H1 (cell line): ENCODE results near the gene AMZ1. TPM values are rescaled to one million over a fixed set of nuclear protein-coding genes. Genes with fewer than 3 reads are reported as not detected.

ENCODE experiments used
- CTCF ChIA-PET: fragments of 300-600 bp; sonication (Branson Sonifier 250); formaldehyde crosslinking; loops from one replicate; lab custom pipeline; 2021; ENCODE audit not compliant: partially characterized antibody; lab: Charles Lee
- POLR2A ChIA-PET: fragments of 300-600 bp; sonication (Branson Sonifier 250); formaldehyde crosslinking; loops from one replicate; lab custom pipeline; 2021; ENCODE audit warnings: inconsistent platforms; ENCODE audit not compliant: partially characterized antibody; lab: Charles Lee
- DNase-seq, 2 experiments: peaks; one replicate each; pipeline versions ENCODE4 v3.0.0 to v3.0.0-alpha.2; 2010 to 2022; ENCODE audit warnings: low spot score in 2 of 2, low read depth in 1 of 2, mixed read lengths in 1 of 2
- FAIRE-seq: peaks from 2 replicates; lab custom pipeline; 2011; peaks lifted over from hg19 to GRCh38; lab: Jason Lieb, UNC
- H2AFZ ChIP-seq: 2 replicates; pipeline ENCODE4 v1.8.1; 2012; ENCODE audit warnings: low read length, inconsistent platforms
- H2AK5ac ChIP-seq: 2 replicates; pipeline ENCODE4 v1.6.1; 2013; ENCODE audit warnings: low read depth, low read length
- H2BK120ac ChIP-seq: replicated peaks from 2 replicates; pipeline ENCODE3; 2013; ENCODE audit warnings: low read depth, low read length, inconsistent platforms
- H2BK12ac ChIP-seq: 2 replicates; pipeline ENCODE4 v1.6.1; 2013; ENCODE audit warnings: low read depth, low read length
- H2BK15ac ChIP-seq: 2 replicates; pipeline ENCODE4 v1.6.1; 2013; ENCODE audit warnings: low read length
- H2BK20ac ChIP-seq: 2 replicates; pipeline ENCODE4 v1.6.1; 2013; ENCODE audit warnings: low read length
- H2BK5ac ChIP-seq: 2 replicates; pipeline ENCODE4 v1.6.1; 2013; ENCODE audit warnings: low read depth, low read length
- H3K14ac ChIP-seq: 2 replicates; pipeline ENCODE4 v1.6.1; 2013; ENCODE audit warnings: inconsistent platforms; ENCODE audit not compliant: insufficient read length
- H3K18ac ChIP-seq: 2 replicates; pipeline ENCODE4 v1.6.1; 2013; ENCODE audit warnings: low read length; ENCODE audit errors: extremely low read depth
- H3K23ac ChIP-seq: 2 replicates; pipeline ENCODE4 v1.6.1; 2013; ENCODE audit warnings: inconsistent platforms; ENCODE audit not compliant: insufficient read length
- H3K23me2 ChIP-seq: 2 replicates; pipeline ENCODE4 v1.6.1; 2013; ENCODE audit warnings: low read depth, low read length
- H3K27ac ChIP-seq: 2 replicates; pipeline ENCODE4 v1.6.1; 2011; ENCODE audit warnings: low read depth, low read length, inconsistent platforms
- H3K27me3 ChIP-seq, 4 experiments: replicated peaks in 1 of 4; 1 replicate in 1 of 4; 2 replicates in 3 of 4; pipeline versions ENCODE4 v1.6.1 to v1.8.1; 2011 to 2013; ENCODE audit warnings: low read length in 3 of 4, mild to moderate bottlenecking in 3 of 4, inconsistent platforms in 2 of 4, mixed read lengths in 2 of 4, moderate library complexity in 1 of 4; ENCODE audit not compliant: control insufficient read depth in 3 of 4, insufficient read depth in 3 of 4; ENCODE audit errors: extremely low read depth in 1 of 4
- H3K36me3 ChIP-seq, 4 experiments: 2 replicates each; pipeline versions ENCODE4 v1.6.1 to v1.8.1; 2011 to 2013; ENCODE audit warnings: mild to moderate bottlenecking in 4 of 4, low read length in 3 of 4, moderate library complexity in 2 of 4, control low read depth in 1 of 4, inconsistent platforms in 1 of 4; ENCODE audit not compliant: insufficient read depth in 4 of 4, control insufficient read depth in 2 of 4
- H3K4ac ChIP-seq: replicated peaks from 2 replicates; pipeline ENCODE3; 2013; ENCODE audit warnings: low read length, low read depth, mixed read lengths, inconsistent platforms; ENCODE audit not compliant: insufficient read length
- H3K4me1 ChIP-seq, 4 experiments: replicated peaks in 1 of 4; 1 replicate in 1 of 4; 2 replicates in 3 of 4; pipeline versions ENCODE4 v1.6.1 to v1.8.1; 2011 to 2013; ENCODE audit warnings: low read length in 3 of 4, inconsistent platforms in 2 of 4, mixed read lengths in 1 of 4; ENCODE audit not compliant: insufficient read depth in 4 of 4, control insufficient read depth in 3 of 4
- H3K4me2 ChIP-seq, 2 experiments: 2 replicates each; pipeline versions ENCODE4 v1.6.1 to v1.8.1; 2011 to 2013; ENCODE audit warnings: low read depth in 2 of 2, low read length in 2 of 2, control low read depth in 1 of 2, inconsistent platforms in 1 of 2, mild to moderate bottlenecking in 1 of 2; ENCODE audit not compliant: insufficient read depth in 1 of 2
- H3K4me3 ChIP-seq, 4 experiments: fragments of 200-600, 300-600 bp in 1 of 4; sonication (generic), shearing (Covaris generic), sonication (Bioruptor Twin) in 1 of 4; 2 replicates each; pipeline versions ENCODE4 v1.5.1 to v1.8.1; 2011 to 2016; ENCODE audit warnings: low read length in 4 of 4, low read depth in 3 of 4, control low read depth in 2 of 4, inconsistent platforms in 2 of 4, mild to moderate bottlenecking in 2 of 4, mixed read lengths in 1 of 4, moderate library complexity in 1 of 4; ENCODE audit not compliant: insufficient read depth in 2 of 4; ENCODE audit errors: extremely low read depth in 1 of 4
- H3K56ac ChIP-seq: replicated peaks from 2 replicates; pipeline ENCODE3; 2013; ENCODE audit warnings: low read depth, mild to moderate bottlenecking, mixed read lengths, low read length, inconsistent platforms; ENCODE audit not compliant: insufficient read length
- H3K79me1 ChIP-seq: 2 replicates; pipeline ENCODE4 v1.6.1; 2013; ENCODE audit warnings: low read depth, low read length, control low read depth
- H3K79me2 ChIP-seq, 2 experiments: 2 replicates each; pipeline versions ENCODE4 v1.6.1 to v1.8.1; 2012 to 2013; ENCODE audit warnings: low read length in 2 of 2, mild to moderate bottlenecking in 2 of 2, inconsistent platforms in 1 of 2; ENCODE audit not compliant: insufficient read depth in 2 of 2, control insufficient read depth in 1 of 2
- H3K9ac ChIP-seq, 4 experiments: replicated peaks in 1 of 4; 1 replicate in 1 of 4; 2 replicates in 3 of 4; pipeline versions ENCODE4 v1.6.1 to v1.8.1; 2011 to 2013; ENCODE audit warnings: low read depth in 3 of 4, low read length in 3 of 4, control low read depth in 2 of 4, mild to moderate bottlenecking in 2 of 4, moderate library complexity in 2 of 4, inconsistent platforms in 1 of 4; ENCODE audit errors: extremely low read depth in 1 of 4
- H3K9me3 ChIP-seq, 2 experiments: 2 replicates each; pipeline versions ENCODE4 v1.6.1 to v1.8.1; 2012 to 2013; ENCODE audit warnings: mild to moderate bottlenecking in 2 of 2, moderate library complexity in 2 of 2, control low read depth in 1 of 2, inconsistent platforms in 1 of 2, low read depth in 1 of 2, low read length in 1 of 2, mixed read lengths in 1 of 2; ENCODE audit not compliant: insufficient read depth in 2 of 2
- H4K20me1 ChIP-seq, 2 experiments: replicated peaks in 1 of 2; 2 replicates each; pipeline versions ENCODE3 to v1.8.1; 2011 to 2013; ENCODE audit warnings: inconsistent platforms in 2 of 2, low read length in 2 of 2, mild to moderate bottlenecking in 1 of 2; ENCODE audit not compliant: insufficient read depth in 2 of 2, control insufficient read depth in 1 of 2
- H4K5ac ChIP-seq: 2 replicates; pipeline ENCODE4 v1.6.1; 2013; ENCODE audit warnings: low read length, low read depth, mixed read lengths, inconsistent platforms; ENCODE audit not compliant: insufficient read length
- H4K8ac ChIP-seq: 2 replicates; pipeline ENCODE4 v1.8.0; 2013; ENCODE audit warnings: mild to moderate bottlenecking, moderate library complexity, low read length, inconsistent platforms; ENCODE audit not compliant: insufficient read depth; ENCODE audit errors: extremely low read depth
- H4K91ac ChIP-seq: replicated peaks from 2 replicates; pipeline ENCODE3; 2013; ENCODE audit warnings: low read length, mixed read lengths, inconsistent platforms; ENCODE audit not compliant: insufficient read length
- GTF2F1 ChIP-seq: IDR thresholded peaks from 2 replicates; pipeline ENCODE4 v1.6.1; 2012; ENCODE audit warnings: low read depth, low read length, improper control_type of control experiment, borderline replicate concordance
- JUND ChIP-seq: IDR thresholded peaks from 2 replicates; pipeline ENCODE4 v1.6.1; 2011; ENCODE audit warnings: mild to moderate bottlenecking, improper control_type of control experiment, low read length
- MAX ChIP-seq: IDR thresholded peaks from 2 replicates; pipeline ENCODE4 v1.6.1; 2012; ENCODE audit warnings: inconsistent platforms
- NANOG ChIP-seq: IDR thresholded peaks from 2 replicates; pipeline ENCODE4 v1.6.1; 2011; ENCODE audit warnings: low read length, low read depth, mild to moderate bottlenecking, inconsistent platforms; ENCODE audit not compliant: insufficient read depth, poor library complexity, severe bottlenecking
- RXRA ChIP-seq: IDR thresholded peaks from 2 replicates; pipeline ENCODE4 v1.6.1; 2011; ENCODE audit warnings: low read depth, mild to moderate bottlenecking, low read length, moderate library complexity; ENCODE audit not compliant: insufficient read depth
- WGBS, 2 experiments: shearing (Covaris generic) in 1 of 2; methylation state at CpG; one replicate each; pipeline versions ENCODE4 v1.1.6 to v1.1.7; 2013 to 2015; ENCODE audit warnings: low lambda C conversion rate in 2 of 2, mixed read lengths in 2 of 2, inconsistent platforms in 1 of 2, low coverage in 1 of 2, missing lambda C conversion rate in 1 of 2; ENCODE audit not compliant: insufficient replicate concordance in 2 of 2, insufficient coverage in 1 of 2, insufficient read length in 1 of 2; ENCODE audit errors: extremely low coverage in 1 of 2, missing lambda C conversion rate in 1 of 2; 5-methylcytosine and 5-hydroxymethylcytosine counted together
- polyA plus RNA-seq, 7 experiments: library from polyadenylated mRNA; depleted of rRNA in 3 of 7; stranded (reverse) in 5 of 7; unstranded in 2 of 7; fragments of >200 nt in 5 of 7; fragments of 200-250 nt in 2 of 7; gene quantifications; 1 replicate in 5 of 7; 2 replicates in 1 of 7; 4 replicates in 1 of 7; pipeline versions ENCODE4 v1.2.1 to v1.2.3, GENCODE V29; 2011 to 2013; ENCODE audit warnings: missing spikeins in 2 of 7, mixed read lengths in 2 of 7
- total RNA-seq: library from RNA; stranded (reverse); fragmentation: NEBNext Ultra II Directional; extraction: Animal tissue kit (Norgen Biotek cat#: 25700); gene quantifications from 2 replicates; pipeline ENCODE4 v1.2.1, GENCODE V29; 2021

AMZ1 gene
- total and polyA plus RNA-seq, 2 of the 8 experiments (the other 6 are each of a cell fraction or from before 2014, with no cell fraction given), result 0.59 to 1.4 TPM

DNA sequence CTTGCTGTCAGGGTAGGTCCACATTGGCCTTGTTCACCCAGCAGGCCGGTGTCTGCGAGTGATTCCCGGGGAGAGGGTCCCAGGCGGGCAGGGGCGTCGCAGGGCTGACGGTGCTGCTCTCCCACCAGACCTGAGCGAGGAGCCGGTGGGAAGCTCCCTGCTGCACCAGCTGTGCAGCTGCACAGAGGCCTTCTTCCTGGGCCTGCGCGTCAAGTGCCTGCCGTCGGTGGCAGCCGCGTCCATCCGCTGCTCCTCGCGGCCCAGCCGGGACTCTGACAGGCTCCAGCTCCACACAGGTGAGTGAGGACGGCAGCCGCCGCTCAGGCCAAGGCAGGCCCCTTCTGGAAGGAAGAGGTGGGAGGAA is 14.6 kb downstream of the AMZ1 start:
- CTCF ChIA-PET, result interaction anchor here (0.6 to 8.0 kb wide), 10 partner anchors 11 to 463 kb away, joined by 3 to 39 read pairs (median 9); no protein-coding TSS in a partner anchor
- no peak overlapping the region for H3K27ac ChIP-seq
- H3K27me3 ChIP-seq, result no peaks in the 10 kb centered on the region
- H3K56ac ChIP-seq, result no peak overlapping the region
- H4K91ac ChIP-seq, result no peak overlapping the region
- WGBS, 2 experiments, result 95% methylated on average over 22 of the region's 22 CpGs; no CpG with 5 or more reads in 1 of the 2 experiments
- H3K4me2 ChIP-seq, result no peak overlapping the region
- H2BK15ac ChIP-seq, result no peak overlapping the region
- H3K4me3 ChIP-seq, result no peak overlapping the region
- H3K9ac ChIP-seq, result no peak overlapping the region
- no peak overlapping the region for H2BK120ac ChIP-seq
- no peak overlapping the region for H2AFZ ChIP-seq
- no peaks in the 10 kb centered on the region; a peak in 2 of 7 replicates for H3K4me1 ChIP-seq
- no peak overlapping the region for H4K8ac ChIP-seq
- H2BK20ac ChIP-seq, result no peak overlapping the region
- H2AK5ac ChIP-seq, result no peak overlapping the region
- FAIRE-seq, result no peak
- no peak overlapping the region for H2BK5ac ChIP-seq
- no peaks in the 10 kb centered on the region for H3K79me1 ChIP-seq
- no peak overlapping the region for H3K4ac ChIP-seq
- H3K23ac ChIP-seq, result no peak overlapping the region
- no peaks in the 10 kb centered on the region for H3K23me2 ChIP-seq
- 0 out of 2 replicates have a peak overlapping the region, but pooled peaks have one; percentile 23 for H2BK12ac ChIP-seq
- DNase-seq, result no peak
- H3K18ac ChIP-seq, result no peak overlapping the region
- no peaks in the 10 kb centered on the region for H3K36me3 ChIP-seq
- H3K14ac ChIP-seq, result no peak overlapping the region
- no peak overlapping the region for H4K5ac ChIP-seq
- no peaks in the 10 kb centered on the region for H3K79me2 ChIP-seq
- no peaks in the 10 kb centered on the region for H4K20me1 ChIP-seq
- H3K9me3 ChIP-seq, result no peaks in the 10 kb centered on the region
- POLR2A ChIA-PET, result interaction anchor here (0.9 to 1.6 kb wide), 5 partner anchors 9 to 122 kb away, joined by 3 to 5 read pairs (median 4); no protein-coding TSS in a partner anchor
- TF ChIP-seq RXRA (no peak), NANOG (no peak), MAX (no peak), JUND (no peak), GTF2F1 (no peak)
